ENCODE data around the gene DPEP3.

Gene DPEP3

DNA sequence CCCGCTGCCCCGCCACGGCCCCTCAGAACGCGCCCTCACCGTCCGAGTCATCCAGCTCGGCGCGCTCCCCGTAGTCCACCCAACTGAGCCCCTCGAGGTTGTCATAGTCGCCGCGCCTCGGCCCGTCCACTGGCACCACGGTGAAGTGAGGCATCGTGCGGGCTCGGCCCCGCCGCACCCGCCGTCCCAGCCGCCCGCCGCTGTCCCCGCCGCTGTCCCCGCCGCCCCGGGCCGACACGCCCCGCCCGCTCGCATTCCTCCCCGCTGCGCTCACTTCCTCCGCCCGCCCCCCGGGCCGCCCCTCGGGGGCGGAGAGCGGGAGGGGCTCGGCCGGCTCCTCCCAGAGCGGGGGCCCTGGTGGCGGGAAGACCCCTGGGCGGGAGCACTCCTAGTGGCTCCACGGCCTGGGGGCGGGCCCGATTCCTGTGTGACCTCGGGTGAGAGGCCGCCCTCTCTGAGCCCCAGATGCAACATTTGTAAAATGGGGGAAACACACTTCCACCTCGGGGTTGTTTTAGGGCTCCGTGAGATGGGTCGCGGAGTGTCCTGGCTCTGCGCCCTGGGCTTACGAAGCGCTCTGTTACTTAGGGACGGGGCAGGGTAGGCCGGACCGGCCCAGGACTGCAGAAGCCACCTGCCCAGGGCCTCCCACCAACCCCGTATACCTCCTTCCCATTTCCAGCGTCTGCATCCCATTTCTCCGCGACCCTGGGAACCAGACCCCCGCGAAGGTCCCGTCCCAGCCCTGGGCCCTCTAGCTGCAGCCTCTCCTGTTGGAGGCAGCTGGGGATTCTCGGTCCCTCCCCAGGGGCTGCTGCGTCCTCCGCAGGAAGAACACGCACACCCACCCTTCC is 11.7 kb downstream of the DPEP3 start, which contains the start of gene SLC12A4:
Gene SLC12A4, minus strand, starts transcription at position 238 of the 854 bp plus-strand sequence. Its CDS starts 84 bp downstream, at position 154.
- ChIA-PET POLR2A (interaction anchor here (1.0 kb wide), 1 partner anchor 12 kb away, joined by 3 read pairs; no protein-coding TSS in a partner anchor), CTCF (interaction anchor here (1.0 kb wide), 1 partner anchor 23 kb away, joined by 5 read pairs; no protein-coding TSS in a partner anchor)
- H3K4me3 ChIP-seq (ENCODE audit: low read depth, low read length) = peak within 1 kb of the TSS; percentile 97
- TF ChIP-seq, protein P1, sequence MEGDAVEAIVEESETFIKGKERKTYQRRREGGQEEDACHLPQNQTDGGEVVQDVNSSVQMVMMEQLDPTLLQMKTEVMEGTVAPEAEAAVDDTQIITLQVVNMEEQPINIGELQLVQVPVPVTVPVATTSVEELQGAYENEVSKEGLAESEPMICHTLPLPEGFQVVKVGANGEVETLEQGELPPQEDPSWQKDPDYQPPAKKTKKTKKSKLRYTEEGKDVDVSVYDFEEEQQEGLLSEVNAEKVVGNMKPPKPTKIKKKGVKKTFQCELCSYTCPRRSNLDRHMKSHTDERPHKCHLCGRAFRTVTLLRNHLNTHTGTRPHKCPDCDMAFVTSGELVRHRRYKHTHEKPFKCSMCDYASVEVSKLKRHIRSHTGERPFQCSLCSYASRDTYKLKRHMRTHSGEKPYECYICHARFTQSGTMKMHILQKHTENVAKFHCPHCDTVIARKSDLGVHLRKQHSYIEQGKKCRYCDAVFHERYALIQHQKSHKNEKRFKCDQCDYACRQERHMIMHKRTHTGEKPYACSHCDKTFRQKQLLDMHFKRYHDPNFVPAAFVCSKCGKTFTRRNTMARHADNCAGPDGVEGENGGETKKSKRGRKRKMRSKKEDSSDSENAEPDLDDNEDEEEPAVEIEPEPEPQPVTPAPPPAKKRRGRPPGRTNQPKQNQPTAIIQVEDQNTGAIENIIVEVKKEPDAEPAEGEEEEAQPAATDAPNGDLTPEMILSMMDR (IDR thresholded peaks at IDR 0.05; ENCODE audit: insufficient read depth, low read length, missing control alignments) = no peak
- DNase-seq (ENCODE audit: low read depth, low spot score) = no peak

GRCh38 chr16:67967958-67968399 is 12.3 kb downstream of the DPEP3 start:
- peak overlapping the region; percentile 97 for H3K4me3 ChIP-seq (ENCODE audit: low read depth, low read length)
- TF ChIP-seq, protein P1 (IDR thresholded peaks at IDR 0.05; ENCODE audit: insufficient read depth, low read length, missing control alignments) = no peak
- CTCF ChIA-PET = no interaction called here
- POLR2A ChIA-PET = interaction anchor here (1.0 kb wide), 1 partner anchor 13 kb away, joined by 3 read pairs; no protein-coding TSS in a partner anchor
- no peak for DNase-seq (ENCODE audit: low read depth, low spot score)

DNA sequence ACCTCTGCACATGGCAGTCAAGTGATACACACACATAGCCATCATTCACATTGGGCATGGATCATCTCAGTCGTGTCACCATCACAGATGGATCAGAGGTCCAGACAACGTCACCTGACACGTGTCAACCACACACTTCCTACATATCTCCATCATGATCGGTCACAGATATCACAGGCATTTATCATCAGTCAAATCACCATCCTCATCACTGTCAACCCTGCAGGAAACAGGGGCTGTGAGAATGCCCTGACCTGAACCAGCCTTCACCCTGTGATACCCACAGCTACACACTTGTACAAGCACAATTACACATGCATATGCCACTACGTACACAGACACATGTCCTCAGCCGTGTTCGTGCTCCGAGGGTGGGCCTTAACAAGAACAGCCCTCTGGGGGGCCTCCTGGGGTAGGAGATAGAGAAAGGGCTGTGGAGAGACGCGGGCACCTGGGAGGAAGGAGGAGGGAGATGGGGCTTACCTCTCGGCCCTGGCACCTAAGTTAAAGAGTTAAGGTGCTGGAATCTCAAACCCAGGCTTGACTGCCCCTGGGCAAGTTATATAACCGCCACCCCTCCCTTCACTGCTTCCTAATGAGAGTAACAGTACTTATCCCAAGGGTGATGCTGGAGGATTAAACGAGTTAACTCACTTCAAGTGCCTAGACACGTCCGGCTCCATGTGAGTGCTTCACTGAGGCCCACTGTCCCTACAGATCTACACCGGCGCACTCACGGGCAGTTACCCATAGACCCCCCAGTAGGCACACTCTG is 12.9 kb downstream of the DPEP3 start:
- peak overlapping the region; percentile 97 for H3K4me3 ChIP-seq (ENCODE audit: low read depth, low read length)
- ChIA-PET CTCF (interaction anchor here (1.0 to 2.9 kb wide), 4 partner anchors 27 to 361 kb away, joined by 3 to 9 read pairs (median 4); no protein-coding TSS in a partner anchor), POLR2A (interaction anchor here (0.7 to 1.0 kb wide), 3 partner anchors 14 to 270 kb away, joined by 3 to 4 read pairs (median 4); no protein-coding TSS in a partner anchor)
- no peak for DNase-seq (ENCODE audit: low read depth, low spot score)
- TF ChIP-seq, protein P1 (IDR thresholded peaks at IDR 0.05; ENCODE audit: insufficient read depth, low read length, missing control alignments) = no peak

- CTCF ChIA-PET = interaction anchor here (0.8 to 2.9 kb wide), 5 partner anchors 28 to 362 kb away, joined by 3 to 9 read pairs (median 3); no protein-coding TSS in a partner anchor
- TF ChIP-seq, protein P1 (IDR thresholded peaks at IDR 0.05; ENCODE audit: insufficient read depth, low read length, missing control alignments) = no peak
- H3K4me3 ChIP-seq (ENCODE audit: low read depth, low read length) = peak overlapping the region; percentile 97
- DNase-seq (ENCODE audit: low read depth, low spot score) = no peak
- POLR2A ChIA-PET = interaction anchor here (0.6 to 1.1 kb wide), 4 partner anchors 23 to 271 kb away, joined by 4 read pairs; no protein-coding TSS in a partner anchor
These were observed 13.6 kb downstream of the DPEP3 start for GRCh38 chr16:67966549-67967182.

GRCh38 chr16:67965668-67966548 is 14.4 kb downstream of the DPEP3 start:
- TF ChIP-seq, protein P1 (IDR thresholded peaks at IDR 0.05; ENCODE audit: insufficient read depth, low read length, missing control alignments) = no peak
- no peak for DNase-seq (ENCODE audit: low read depth, low spot score)
- ChIA-PET POLR2A (interaction anchor here (1.0 to 1.1 kb wide), 2 partner anchors 31 to 271 kb away, joined by 4 read pairs; no protein-coding TSS in a partner anchor), CTCF (interaction anchor here (0.8 to 2.9 kb wide), 8 partner anchors 24 to 363 kb away, joined by 3 to 9 read pairs (median 4); no protein-coding TSS in a partner anchor)
- peak overlapping the region; percentile 97 for H3K4me3 ChIP-seq (ENCODE audit: low read depth, low read length)
